ENCODE measurements around the gene TBX15.

Gene TBX15

GRCh38 chr1:119001181-119002027 is 13.3 kb upstream of the TBX15 start:
- DNase-seq, result no peak

- no peak for DNase-seq
Measured at GRCh38 chr1:119000371-119001180, 12.4 kb upstream of the TBX15 start.

GRCh38 chr1:118999348-119000071 is 11.4 kb upstream of the TBX15 start:
- DNase-seq, result no peak

GRCh38 chr1:118998171-118998570 is 10.0 kb upstream of the TBX15 start:
- DNase-seq, result no peak

GRCh38 chr1:118997225-118997624 is 9.1 kb upstream of the TBX15 start:
- no peak for DNase-seq

- DNase-seq, result no peak
Measured at GRCh38 chr1:118995312-118996016, 7.3 kb upstream of the TBX15 start.

- DNase-seq, result no peak
Measured at GRCh38 chr1:118993700-118994026, 5.5 kb upstream of the TBX15 start.

GRCh38 chr1:118992868-118993699 is 4.9 kb upstream of the TBX15 start:
- DNase-seq, result no peak

GRCh38 chr1:118992237-118992825 is 4.2 kb upstream of the TBX15 start:
- no peak for DNase-seq

- no peak for DNase-seq
Measured at GRCh38 chr1:118991448-118991847, 3.3 kb upstream of the TBX15 start.

- DNase-seq, result no peak
Measured at GRCh38 chr1:118990513-118991152, 2.5 kb upstream of the TBX15 start.

- DNase-seq, result no peak
Measured at GRCh38 chr1:118989878-118990378, 1.8 kb upstream of the TBX15 start.

GRCh38 chr1:118989006-118989815 is 1.1 kb upstream of the TBX15 start:
- no peak for DNase-seq

GRCh38 chr1:118987468-118988185 is 516 bp downstream of the TBX15 start:
- no peak for DNase-seq

- no peak for DNase-seq
Measured at GRCh38 chr1:118986555-118987467, 1.3 kb downstream of the TBX15 start.

GRCh38 chr1:118985640-118986554 is 2.2 kb downstream of the TBX15 start:
- DNase-seq, result no peak

All from NK-92 treated with Interleukin-12 subunit alpha and Interleukin-12 subunit beta, amount 100 ng/mL, for 24 hours (cell line).